HG02610 (cell line): ENCODE measurements around the gene KATNIP.

Source experiments
- ATAC-seq: cut with Tn5 transposase; IDR thresholded peaks from one replicate; pipeline ENCODE4 v1.9.1; 2021; ENCODE audit warnings: mild to moderate bottlenecking, moderate library complexity; ENCODE audit not compliant: unreplicated experiment

Gene KATNIP

GRCh38 chr16:27549746-27550581, at the start of gene KATNIP, which contains the start of gene GTF3C1:
Gene KATNIP, plus strand, starts transcription at chr16:27550144. Its CDS starts 27 bp downstream, at chr16:27550171.
Gene GTF3C1, minus strand, starts transcription at chr16:27549913. Its CDS starts 23 bp downstream, at chr16:27549890.
- ATAC-seq, result peak; percentile 96

GRCh38 chr16:27500801-27501200, 49.1 kb upstream of the KATNIP start:
- no peak for ATAC-seq

GRCh38 chr16:27503662-27504061, 46.3 kb upstream of the KATNIP start:
- ATAC-seq, result no peak

GRCh38 chr16:27505297-27506236, 44.4 kb upstream of the KATNIP start:
- ATAC-seq, result no peak

- ATAC-seq, result no peak
Observed at GRCh38 chr16:27506771-27507170, 43.2 kb upstream of the KATNIP start.

GRCh38 chr16:27508476-27508875, 41.5 kb upstream of the KATNIP start:
- no peak for ATAC-seq

GRCh38 chr16:27511657-27512448, 38.1 kb upstream of the KATNIP start:
- no peak for ATAC-seq

GRCh38 chr16:27514806-27515205, 35.1 kb upstream of the KATNIP start:
- no peak for ATAC-seq

- peak; percentile 46 for ATAC-seq
Observed at GRCh38 chr16:27515874-27516353, 34.0 kb upstream of the KATNIP start.

GRCh38 chr16:27516365-27516764, 33.6 kb upstream of the KATNIP start:
- no peak for ATAC-seq

GRCh38 chr16:27517664-27518063, 32.3 kb upstream of the KATNIP start:
- ATAC-seq, result no peak

- ATAC-seq, result no peak
Observed at GRCh38 chr16:27518226-27518625, 31.7 kb upstream of the KATNIP start.

- no peak for ATAC-seq
Observed at GRCh38 chr16:27520982-27521673, 28.8 kb upstream of the KATNIP start.

GRCh38 chr16:27522173-27522707, 27.7 kb upstream of the KATNIP start:
- ATAC-seq, result no peak

- no peak for ATAC-seq
Observed at GRCh38 chr16:27526180-27526579, 23.8 kb upstream of the KATNIP start.

GRCh38 chr16:27528294-27528693, 21.6 kb upstream of the KATNIP start:
- ATAC-seq, result no peak

- no peak for ATAC-seq
Observed at GRCh38 chr16:27529962-27530361, 20.0 kb upstream of the KATNIP start.

- ATAC-seq, result no peak
Observed at GRCh38 chr16:27531186-27531585, 18.8 kb upstream of the KATNIP start.
